H9 (cell line): ENCODE results near the gene HOMER1. TPM values are rescaled to one million over a fixed set of nuclear protein-coding genes. Genes with fewer than 3 reads are reported as not detected.

ENCODE experiments used
- DNase-seq: peaks from one replicate; pipeline ENCODE4 v3.0.0-alpha.2; 2017
- H2AFZ ChIP-seq: one replicate; pipeline ENCODE4 v1.6.1; 2013; ENCODE audit warnings: mild to moderate bottlenecking, low read length, control low read depth, moderate library complexity
- H2AK5ac ChIP-seq: 2 replicates; pipeline ENCODE4 v1.6.1; 2013; ENCODE audit warnings: low read length, control low read depth, mixed read lengths; ENCODE audit not compliant: insufficient read length
- H2BK120ac ChIP-seq: one replicate; pipeline ENCODE4 v1.6.1; 2013; ENCODE audit warnings: low read depth, mild to moderate bottlenecking, low read length, control low read depth, inconsistent platforms; ENCODE audit not compliant: poor library complexity, severe bottlenecking
- H2BK12ac ChIP-seq: 2 replicates; pipeline ENCODE4 v1.6.1; 2013; ENCODE audit warnings: low read length, control low read depth, mixed read lengths, low read depth; ENCODE audit not compliant: insufficient read length
- H2BK15ac ChIP-seq: 2 replicates; pipeline ENCODE4 v1.6.1; 2013; ENCODE audit warnings: low read depth, low read length, control low read depth
- H2BK20ac ChIP-seq: one replicate; pipeline ENCODE4 v1.6.1; 2013; ENCODE audit warnings: low read depth, mild to moderate bottlenecking, low read length, control low read depth, inconsistent platforms; ENCODE audit not compliant: poor library complexity, severe bottlenecking
- H2BK5ac ChIP-seq: 2 replicates; pipeline ENCODE4 v1.6.1; 2013; ENCODE audit warnings: low read length, control low read depth, mixed read lengths; ENCODE audit not compliant: insufficient read length
- H3K14ac ChIP-seq: 2 replicates; pipeline ENCODE4 v1.6.1; 2013; ENCODE audit warnings: low read length, control low read depth; ENCODE audit not compliant: insufficient read depth
- H3K18ac ChIP-seq: 2 replicates; pipeline ENCODE4 v1.6.1; 2013; ENCODE audit warnings: low read depth, mild to moderate bottlenecking, mixed read lengths, low read length, control low read depth; ENCODE audit not compliant: insufficient read length
- H3K23ac ChIP-seq: 2 replicates; pipeline ENCODE4 v1.6.1; 2013; ENCODE audit warnings: low read length, control low read depth, mixed read lengths, low read depth; ENCODE audit not compliant: insufficient read length
- H3K23me2 ChIP-seq: 2 replicates; pipeline ENCODE4 v1.6.1; 2013; ENCODE audit warnings: low read depth, mild to moderate bottlenecking, mixed read lengths, low read length, control low read depth; ENCODE audit not compliant: insufficient read length, poor library complexity, severe bottlenecking
- H3K27ac ChIP-seq: 2 replicates; pipeline ENCODE4 v1.5.1; 2013; ENCODE audit warnings: low read length, control low read depth, mixed read lengths, low read depth; ENCODE audit not compliant: insufficient read length
- H3K27me3 ChIP-seq: 2 replicates; pipeline ENCODE4 v1.6.1; 2013; ENCODE audit warnings: low read length, control low read depth, inconsistent platforms; ENCODE audit not compliant: insufficient read depth
- H3K4ac ChIP-seq: 2 replicates; pipeline ENCODE4 v1.6.1; 2013; ENCODE audit warnings: low read depth, mild to moderate bottlenecking, control low read depth, inconsistent platforms, low read length, moderate library complexity
- H3K4me1 ChIP-seq: 2 replicates; pipeline ENCODE4 v1.6.1; 2013; ENCODE audit warnings: low read length, control low read depth, inconsistent platforms; ENCODE audit not compliant: insufficient read depth
- H3K4me2 ChIP-seq: 2 replicates; pipeline ENCODE4 v1.6.1; 2013; ENCODE audit warnings: low read length, control low read depth, mixed read lengths; ENCODE audit not compliant: insufficient read length, insufficient read depth
- H3K56ac ChIP-seq: 2 replicates; pipeline ENCODE4 v1.6.1; 2013; ENCODE audit warnings: low read depth, mild to moderate bottlenecking, mixed read lengths, low read length, control low read depth; ENCODE audit not compliant: insufficient read length
- H3K79me1 ChIP-seq: 2 replicates; pipeline ENCODE4 v1.6.1; 2013; ENCODE audit warnings: low read depth, mild to moderate bottlenecking, moderate library complexity, low read length, control low read depth, inconsistent platforms; ENCODE audit not compliant: insufficient read depth, poor library complexity, severe bottlenecking
- H3K79me2 ChIP-seq: 2 replicates; pipeline ENCODE4 v1.6.1; 2013; ENCODE audit warnings: low read length, control low read depth, inconsistent platforms; ENCODE audit not compliant: insufficient read depth
- H3K9ac ChIP-seq: 2 replicates; pipeline ENCODE4 v1.6.1; 2013; ENCODE audit warnings: low read length, control low read depth, mixed read lengths; ENCODE audit not compliant: insufficient read length; ENCODE audit errors: extremely low read depth
- H3K9me3 ChIP-seq: one replicate; pipeline ENCODE4 v1.6.1; 2013; ENCODE audit warnings: low read depth, low read length, inconsistent platforms; ENCODE audit not compliant: control insufficient read depth
- H3T11ph ChIP-seq: one replicate; pipeline ENCODE4 v1.6.1; 2013; ENCODE audit warnings: mild to moderate bottlenecking, low read length, control low read depth, inconsistent platforms
- H4K20me1 ChIP-seq: one replicate; pipeline ENCODE4 v1.6.1; 2013; ENCODE audit not compliant: control insufficient read depth, insufficient read length, insufficient read depth
- H4K5ac ChIP-seq: 2 replicates; pipeline ENCODE4 v1.6.1; 2013; ENCODE audit warnings: low read depth, mild to moderate bottlenecking, mixed read lengths, low read length, control low read depth; ENCODE audit not compliant: insufficient read length
- H4K8ac ChIP-seq: replicated peaks from 2 replicates; pipeline ENCODE4 v1.6.1; 2013; ENCODE audit warnings: low read length, control low read depth, mixed read lengths, low read depth; ENCODE audit not compliant: insufficient read length
- H4K91ac ChIP-seq: 2 replicates; pipeline ENCODE4 v1.6.1; 2013; ENCODE audit warnings: low read depth, mild to moderate bottlenecking, moderate library complexity, mixed read lengths, low read length, control low read depth; ENCODE audit not compliant: insufficient read length
- H3K27ac Mint-ChIP-seq, 3 experiments: 2 replicates in 2 of 3; 3 replicates in 1 of 3; pipeline ENCODE4 v1.8.0; 2020 to 2021; ENCODE audit warnings: mixed read lengths in 3 of 3, mild to moderate bottlenecking in 1 of 3, moderate library complexity in 1 of 3
- H3K27me3 Mint-ChIP-seq: 2 replicates; pipeline ENCODE4 v1.8.0; 2021; ENCODE audit warnings: low read depth, mild to moderate bottlenecking, moderate library complexity, mixed read lengths
- H3K36me3 Mint-ChIP-seq, 3 experiments: 2 replicates in 2 of 3; 3 replicates in 1 of 3; pipeline ENCODE4 v1.8.0; 2020 to 2021; ENCODE audit warnings: low read depth in 3 of 3, mixed read lengths in 3 of 3; ENCODE audit not compliant: insufficient read depth in 1 of 3
- H3K4me1 Mint-ChIP-seq, 2 experiments: 2 replicates each; pipeline ENCODE4 v1.8.0; 2020; ENCODE audit warnings: mixed read lengths in 2 of 2
- H3K4me3 Mint-ChIP-seq, 2 experiments: 2 replicates in 1 of 2; 3 replicates in 1 of 2; pipeline ENCODE4 v1.8.0; 2020 to 2021; ENCODE audit warnings: mild to moderate bottlenecking in 2 of 2, mixed read lengths in 2 of 2, moderate library complexity in 1 of 2
- H3K9me3 Mint-ChIP-seq, 2 experiments: 2 replicates in 1 of 2; 3 replicates in 1 of 2; pipeline ENCODE4 v1.8.0; 2020; ENCODE audit warnings: mild to moderate bottlenecking in 2 of 2, mixed read lengths in 2 of 2, moderate library complexity in 1 of 2
- CTCF ChIP-seq: fragments of 200-600 bp; sonication (generic); conservative IDR thresholded peaks from 3 replicates; pipeline ENCODE4 v1.8.0; 2021; ENCODE audit warnings: antibody characterized with exemption, mild to moderate bottlenecking
- WGBS: extraction: QIAGEN DNeasy Blood & Tissue Kit; methylation state at CpG from one replicate; pipeline ENCODE4 v1.1.7; 2013; ENCODE audit warnings: missing lambda C conversion rate, low lambda C conversion rate, mixed read lengths; ENCODE audit not compliant: insufficient read length; ENCODE audit errors: extremely low coverage; 5-methylcytosine and 5-hydroxymethylcytosine counted together
- total RNA-seq: library from RNA; stranded (reverse); gene quantifications from 2 replicates; pipeline ENCODE4 v1.2.1, GENCODE V29; 2021

Gene HOMER1
- total RNA-seq, 1 experiment from 2014 or later, result 39.5 TPM

GRCh38 chr5:79555418-79555817 lies 41.5 kb upstream of the HOMER1 start:
- no peak for DNase-seq
- H4K8ac ChIP-seq, result no peak overlapping the region
- no peak overlapping the region for H2BK12ac ChIP-seq
- Mint-ChIP-seq H3K27ac (no peak overlapping the region), H3K4me3 (no peak overlapping the region), H3K4me1 (peaks cover 11 to 16% of the 10 kb centered on the region in 2 experiments), H3K27me3 (no peaks in the 10 kb centered on the region), H3K36me3 (no peaks in the 10 kb centered on the region), H3K9me3 (no peaks in the 10 kb centered on the region)
- H2AFZ ChIP-seq, result no peak overlapping the region
- H4K5ac ChIP-seq, result no peak overlapping the region
- no peak overlapping the region for H3T11ph ChIP-seq
- H3K14ac ChIP-seq, result no peak overlapping the region
- WGBS, result no CpG with 5 or more reads among the region's 3 CpGs
- H3K9me3 ChIP-seq, result no peaks in the 10 kb centered on the region
- H3K23me2 ChIP-seq, result no peaks in the 10 kb centered on the region
- no peaks in the 10 kb centered on the region for H4K20me1 ChIP-seq
- H2BK15ac ChIP-seq, result no peak overlapping the region
- no peaks in the 10 kb centered on the region; the same call in 1 of the 2 replicates for H3K4me1 ChIP-seq
- no peak overlapping the region for H2BK20ac ChIP-seq
- H3K79me2 ChIP-seq, result no peaks in the 10 kb centered on the region
- no peaks in the 10 kb centered on the region for H3K27me3 ChIP-seq
- no peak overlapping the region for H2BK5ac ChIP-seq
- no peak overlapping the region for H3K27ac ChIP-seq
- no peak overlapping the region for H2BK120ac ChIP-seq
- H3K56ac ChIP-seq, result no peak overlapping the region
- no peak overlapping the region for H3K9ac ChIP-seq
- H3K79me1 ChIP-seq, result no peaks in the 10 kb centered on the region
- H3K18ac ChIP-seq, result no peak overlapping the region
- no peak overlapping the region for H3K4me2 ChIP-seq
- H3K23ac ChIP-seq, result no peak overlapping the region
- H2AK5ac ChIP-seq, result no peak overlapping the region
- TF ChIP-seq CTCF, result no peak
- no peak overlapping the region for H4K91ac ChIP-seq
- no peak overlapping the region for H3K4ac ChIP-seq
